ENCODE measurements around the gene WWOX.

DNA sequence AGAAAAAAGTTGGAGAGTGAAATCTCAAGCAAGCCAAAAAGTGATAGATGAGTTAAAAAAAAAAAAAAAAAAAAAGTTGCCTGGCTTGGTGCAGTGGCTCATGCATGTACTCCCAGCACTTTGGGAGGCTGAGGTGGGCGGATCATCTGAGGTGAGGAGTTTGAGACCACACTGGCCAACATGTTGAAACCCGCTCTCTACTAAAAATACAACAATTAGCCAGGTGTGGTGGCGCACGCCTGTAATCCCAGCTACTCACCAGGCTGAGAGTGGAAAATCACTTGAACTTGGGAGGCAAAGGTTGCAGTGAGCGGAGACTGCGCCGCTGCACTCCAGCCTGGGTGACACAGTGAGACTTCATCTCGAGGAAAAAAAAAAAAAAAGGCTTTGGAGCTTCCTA is 668.8 kb downstream of the WWOX start:
- no peak for TF ChIP-seq POLR2AphosphoS5 (IDR thresholded peaks at IDR 0.05)
- TF ChIP-seq POLR2A (IDR thresholded peaks at IDR 0.05), result no peak
